Dendritic cell treated with granulocyte-macrophage colony-stimulating factor and Interleukin-4, amounts not matched to agents 40 ng/mL and 50 ng/mL, for 4 days (primary cell): Measurements from ENCODE around the gene CCL17.
A peak's percentile ranks its signal among the peaks of the same experiment; 100 is the strongest.
"Not testable (repeated sequence)": the region's sequence is repeated elsewhere in the genome, so short reads cannot be mapped to it uniquely, and the experiment has no call there.

Experiments used
- H3K27ac Mint-ChIP-seq: one replicate; pipeline ENCODE4 v1.8.0; 2022; ENCODE audit warnings: mild to moderate bottlenecking, mixed read lengths
- H3K27me3 Mint-ChIP-seq: one replicate; pipeline ENCODE4 v1.8.0; 2022; ENCODE audit warnings: mild to moderate bottlenecking, mixed read lengths
- H3K36me3 Mint-ChIP-seq: one replicate; pipeline ENCODE4 v1.8.0; 2022; ENCODE audit warnings: low read depth, mixed read lengths
- H3K4me1 Mint-ChIP-seq: one replicate; pipeline ENCODE4 v1.8.0; 2022; ENCODE audit warnings: low read depth, mixed read lengths
- H3K4me3 Mint-ChIP-seq: one replicate; pipeline ENCODE4 v1.8.0; 2022; ENCODE audit warnings: mild to moderate bottlenecking, moderate library complexity, mixed read lengths
- H3K9me3 Mint-ChIP-seq: one replicate; pipeline ENCODE4 v1.8.0; 2022; ENCODE audit warnings: mixed read lengths
- intact Hi-C: fragments of 100-400 bp; cut with micrococcal nuclease; formaldehyde crosslinking; loops from one replicate; pipeline ENCODE4 v1.15.0; 2022

Gene CCL17

GRCh38 chr16:57397493-57397892 lies 7.1 kb upstream of the CCL17 start:
- peaks cover 11% of the 10 kb centered on the region for H3K4me1 Mint-ChIP-seq
- H3K27me3 Mint-ChIP-seq, result peaks cover 30% of the 10 kb centered on the region
- H3K36me3 Mint-ChIP-seq, intact Hi-C loops, H3K9me3 Mint-ChIP-seq, H3K4me3 Mint-ChIP-seq, H3K27ac Mint-ChIP-seq: not testable (repeated sequence)

- Mint-ChIP-seq H3K27me3 (peaks cover 31% of the 10 kb centered on the region), H3K27ac (no peak overlapping the region), H3K9me3 (no peaks in the 10 kb centered on the region), H3K4me3 (no peak overlapping the region), H3K36me3 (no peaks in the 10 kb centered on the region), H3K4me1 (peaks cover 18% of the 10 kb centered on the region)
- intact Hi-C loops, result no loop called here
Observed at GRCh38 chr16:57401943-57402640, 2.5 kb upstream of the CCL17 start.

- H3K4me3 Mint-ChIP-seq, result no peak overlapping the region
- intact Hi-C loops, result no loop called here
- peak overlapping the region; percentile 0 for H3K27ac Mint-ChIP-seq
- peaks cover 32% of the 10 kb centered on the region for H3K4me1 Mint-ChIP-seq
- no peaks in the 10 kb centered on the region for H3K36me3 Mint-ChIP-seq
- H3K27me3 Mint-ChIP-seq, result peaks cover 29% of the 10 kb centered on the region
- no peaks in the 10 kb centered on the region for H3K9me3 Mint-ChIP-seq
Observed at GRCh38 chr16:57405097-57405496, 530 bp downstream of the CCL17 start.

- intact Hi-C loops, result no loop called here
- peaks cover 45% of the 10 kb centered on the region for H3K4me1 Mint-ChIP-seq
- H3K4me3 Mint-ChIP-seq, result no peak overlapping the region
- peaks cover 31% of the 10 kb centered on the region for H3K27me3 Mint-ChIP-seq
- no peaks in the 10 kb centered on the region for H3K9me3 Mint-ChIP-seq
- H3K27ac Mint-ChIP-seq, result no peak overlapping the region
- H3K36me3 Mint-ChIP-seq, result no peaks in the 10 kb centered on the region
Observed at GRCh38 chr16:57406881-57407280, 2.3 kb downstream of the CCL17 start.

DNA sequence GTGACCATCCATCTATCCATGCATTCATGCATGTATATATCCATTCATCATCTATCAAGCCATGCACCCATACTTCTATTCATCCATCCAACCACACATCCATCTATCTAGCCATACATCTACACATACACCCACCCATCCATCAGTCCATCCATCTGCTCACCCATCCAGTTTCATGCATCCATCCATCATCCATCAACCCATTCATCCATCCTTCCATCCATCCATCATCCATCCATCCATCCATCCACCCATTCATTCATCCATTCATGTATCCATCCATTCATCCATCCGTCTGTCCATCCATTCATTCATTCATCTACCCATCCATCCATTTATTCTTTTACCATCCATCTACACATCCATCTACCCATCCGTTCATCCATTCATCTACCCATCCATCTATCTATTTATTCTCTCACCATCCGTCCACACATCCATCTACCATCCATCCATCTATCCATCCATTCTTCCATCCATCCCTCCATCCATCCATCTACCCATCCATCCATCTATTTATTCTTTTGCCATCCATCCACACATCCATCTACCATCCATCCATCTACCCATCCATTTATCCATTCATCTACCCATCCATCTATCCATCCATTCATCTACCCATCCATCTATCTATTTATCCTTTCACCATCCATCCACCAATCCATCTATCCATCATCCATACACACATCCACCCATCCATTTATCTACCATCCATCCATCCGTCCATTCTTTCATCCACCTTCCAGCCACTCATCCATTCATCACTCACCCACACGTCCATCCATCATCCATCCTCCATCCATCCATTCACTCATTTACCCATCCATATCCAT lies 3.2 kb downstream of the CCL17 start:
- intact Hi-C loops, result no loop called here
- H3K27ac Mint-ChIP-seq, result no peak overlapping the region
- no peak overlapping the region for H3K4me3 Mint-ChIP-seq
- no peaks in the 10 kb centered on the region for H3K36me3 Mint-ChIP-seq
- H3K4me1 Mint-ChIP-seq, result peaks cover 47% of the 10 kb centered on the region
- peaks cover 30% of the 10 kb centered on the region for H3K27me3 Mint-ChIP-seq
- H3K9me3 Mint-ChIP-seq, result no peaks in the 10 kb centered on the region

DNA sequence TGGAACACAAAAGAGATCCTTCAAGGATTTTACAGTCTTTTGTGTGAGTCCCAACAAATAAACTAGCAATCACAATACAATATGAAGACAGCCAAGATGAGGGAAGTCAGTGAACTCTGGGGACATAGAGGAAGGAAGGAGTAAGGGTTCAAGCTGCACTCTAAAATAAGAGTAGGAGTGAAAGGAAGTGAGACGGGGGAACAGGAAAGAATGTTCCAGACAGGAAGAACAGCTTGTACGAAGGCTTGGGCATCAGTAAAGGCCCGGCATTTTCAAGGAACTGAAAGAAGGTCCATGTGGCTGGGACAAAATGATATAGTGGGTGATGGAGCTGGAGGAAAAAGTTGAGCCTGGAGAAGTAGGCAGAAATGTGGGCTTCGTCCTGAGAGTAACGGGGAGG lies 4.5 kb downstream of the CCL17 start:
- peak overlapping the region; percentile 43 for H3K27ac Mint-ChIP-seq
- H3K27me3 Mint-ChIP-seq, result peaks cover 32% of the 10 kb centered on the region
- intact Hi-C loops, result no loop called here

DNA sequence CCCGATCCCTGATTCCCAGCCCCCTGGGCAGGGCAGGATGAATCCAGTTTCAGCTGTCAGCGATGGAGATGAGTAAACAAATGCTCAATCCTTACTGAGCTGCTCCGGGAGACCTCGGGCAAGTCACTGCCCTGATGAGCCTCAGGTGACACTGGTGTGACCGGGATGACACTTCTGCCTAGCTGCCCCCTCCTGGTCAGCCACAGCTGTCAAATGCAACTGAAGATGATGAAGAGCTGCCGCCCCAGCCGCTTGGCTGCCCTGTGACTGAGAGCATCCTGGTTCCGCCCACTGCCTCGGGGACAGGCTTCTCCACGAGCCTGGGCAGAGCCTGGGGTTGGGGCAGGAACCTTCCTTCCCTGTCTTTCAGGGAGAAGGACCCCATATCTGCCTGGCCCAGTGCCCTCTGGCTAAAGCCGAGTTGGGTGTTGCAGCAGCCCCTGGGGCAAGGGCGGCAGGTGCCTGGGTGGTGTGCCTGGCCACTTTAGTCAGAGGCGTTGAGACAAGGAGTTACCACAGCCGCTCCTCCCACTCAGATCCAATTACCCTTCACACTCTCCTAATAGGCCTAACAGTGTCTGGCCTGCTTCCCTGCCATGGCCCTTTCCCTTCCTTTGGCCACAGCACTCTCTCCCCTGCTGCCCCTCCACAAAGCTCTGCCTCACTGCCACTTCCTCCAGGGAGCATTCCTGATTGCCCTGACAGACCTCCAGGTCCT lies 5.5 kb downstream of the CCL17 start:
- Mint-ChIP-seq H3K4me3 (no peak overlapping the region), H3K27me3 (peaks cover 27% of the 10 kb centered on the region), H3K9me3 (no peaks in the 10 kb centered on the region), H3K27ac (peak overlapping the region; percentile 76), H3K36me3 (peaks cover 6% of the 10 kb centered on the region), H3K4me1 (peaks cover 58% of the 10 kb centered on the region)
- intact Hi-C loops, result no loop called here

More for the DNA sequence above, 4.5 kb downstream of the CCL17 start:
- Mint-ChIP-seq H3K4me1 (peaks cover 56% of the 10 kb centered on the region), H3K4me3 (no peak overlapping the region), H3K36me3 (no peaks in the 10 kb centered on the region), H3K9me3 (no peaks in the 10 kb centered on the region)

- Mint-ChIP-seq H3K4me3 (no peak overlapping the region), H3K4me1 (peaks cover 65% of the 10 kb centered on the region)
- intact Hi-C loops, result no loop called here
Observed at GRCh38 chr16:57411362-57411976, 6.9 kb downstream of the CCL17 start.

DNA sequence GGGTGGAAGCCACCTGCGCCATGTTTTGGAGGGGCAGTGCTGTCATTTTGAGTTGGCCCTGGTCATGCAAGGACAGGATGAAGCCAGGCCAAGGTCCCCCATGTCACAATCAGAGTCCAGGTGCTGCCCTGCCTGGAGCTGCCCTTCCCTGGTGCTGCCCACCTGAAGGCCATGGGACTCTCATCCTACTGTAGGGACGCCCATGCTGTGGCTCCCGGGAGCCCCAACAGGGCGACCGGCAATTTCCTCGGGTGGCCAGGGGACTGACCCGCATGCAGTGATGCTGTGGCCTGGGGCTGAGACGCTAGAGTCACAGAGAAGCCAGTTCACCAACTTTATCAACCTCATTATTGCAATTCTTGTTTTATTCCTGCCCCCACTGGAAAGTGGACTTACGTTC lies 8.0 kb downstream of the CCL17 start:
- intact Hi-C loops, result no loop called here
- Mint-ChIP-seq H3K4me1 (peaks cover 74% of the 10 kb centered on the region), H3K4me3 (no peak overlapping the region), H3K27me3 (peaks cover 32% of the 10 kb centered on the region), H3K9me3 (no peaks in the 10 kb centered on the region), H3K36me3 (peaks cover 8% of the 10 kb centered on the region), H3K27ac (no peak overlapping the region)

More at GRCh38 chr16:57411362-57411976, 6.9 kb downstream of the CCL17 start:
- H3K27me3 Mint-ChIP-seq, result peaks cover 30% of the 10 kb centered on the region
- no peaks in the 10 kb centered on the region for H3K9me3 Mint-ChIP-seq
- peak overlapping the region; percentile 76 for H3K27ac Mint-ChIP-seq
- H3K36me3 Mint-ChIP-seq, result peaks cover 8% of the 10 kb centered on the region

DNA sequence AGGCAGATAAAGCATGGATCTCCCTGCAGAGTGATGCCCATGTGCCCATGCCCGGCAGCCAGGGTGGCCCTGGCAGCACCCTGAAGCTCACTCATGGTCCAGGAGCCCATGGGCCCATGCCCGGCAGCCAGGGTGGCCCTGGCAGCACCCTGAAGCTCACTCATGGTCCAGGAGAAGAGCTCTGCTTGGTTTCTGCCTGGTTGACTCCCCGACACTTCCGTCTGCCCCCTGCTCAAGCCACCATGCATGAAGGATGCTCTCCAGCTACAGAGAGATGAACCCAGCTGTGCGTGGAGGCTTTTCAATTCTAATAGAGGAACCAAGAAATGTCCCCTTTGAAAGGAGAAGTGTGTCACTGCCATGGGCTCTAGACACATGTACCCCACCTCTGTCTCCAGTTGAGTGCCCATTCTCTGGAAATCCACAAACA lies 8.7 kb downstream of the CCL17 start:
- intact Hi-C loops, result no loop called here
- Mint-ChIP-seq H3K27ac (peak overlapping the region; percentile 75), H3K4me1 (peaks cover 80% of the 10 kb centered on the region), H3K4me3 (no peak overlapping the region), H3K27me3 (peaks cover 35% of the 10 kb centered on the region), H3K36me3 (peaks cover 8% of the 10 kb centered on the region), H3K9me3 (no peaks in the 10 kb centered on the region)

DNA sequence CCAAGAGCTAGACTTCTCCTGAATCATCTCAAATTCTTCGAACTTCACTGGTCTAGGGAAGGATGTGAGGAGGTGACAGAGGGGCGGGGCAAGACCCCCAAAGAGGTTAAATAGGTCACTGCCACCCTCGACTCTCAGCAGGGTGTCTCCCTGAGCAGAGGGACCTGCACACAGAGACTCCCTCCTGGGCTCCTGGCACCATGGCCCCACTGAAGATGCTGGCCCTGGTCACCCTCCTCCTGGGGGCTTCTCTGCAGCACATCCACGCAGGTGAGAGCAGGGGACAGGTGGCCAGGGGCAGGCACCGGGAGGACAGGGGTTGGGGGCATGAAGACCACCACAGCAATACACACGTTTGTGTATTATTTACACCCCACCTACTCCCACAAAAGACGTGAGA lies 9.2 kb downstream of the CCL17 start:
- peaks cover 8% of the 10 kb centered on the region for H3K36me3 Mint-ChIP-seq
- peak overlapping the region; percentile 75 for H3K27ac Mint-ChIP-seq
- peaks cover 84% of the 10 kb centered on the region for H3K4me1 Mint-ChIP-seq
- no peaks in the 10 kb centered on the region for H3K9me3 Mint-ChIP-seq
- H3K27me3 Mint-ChIP-seq, result peaks cover 37% of the 10 kb centered on the region
- peak overlapping the region; percentile 66 for H3K4me3 Mint-ChIP-seq
- intact Hi-C loops, result no loop called here

DNA sequence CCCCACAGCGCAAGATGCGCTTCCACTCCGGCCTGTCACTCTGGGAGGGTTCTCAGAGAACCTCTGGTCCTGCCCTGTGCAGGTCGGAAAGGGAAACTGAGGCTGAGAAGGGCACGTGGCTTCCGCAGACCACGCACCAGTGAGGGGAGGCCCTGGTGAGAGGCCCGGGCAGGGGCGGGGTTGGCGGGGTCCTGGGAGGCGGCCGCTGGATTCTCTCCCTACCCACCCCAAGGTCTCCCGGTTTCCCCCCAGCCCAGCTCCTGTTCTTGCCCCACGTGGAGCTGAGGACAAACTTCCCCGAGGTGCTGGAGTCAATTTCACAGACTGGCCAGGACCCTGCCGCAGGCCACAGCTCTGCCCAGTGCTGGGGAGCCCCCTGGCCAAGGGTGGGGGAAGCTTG lies 11.5 kb downstream of the CCL17 start:
- Mint-ChIP-seq H3K4me1 (peaks cover 65% of the 10 kb centered on the region), H3K27me3 (peaks cover 33% of the 10 kb centered on the region), H3K9me3 (no peaks in the 10 kb centered on the region), H3K27ac (peak overlapping the region; percentile 83), H3K36me3 (peaks cover 8% of the 10 kb centered on the region), H3K4me3 (peak overlapping the region; percentile 68)
- intact Hi-C loops, result no loop called here

DNA sequence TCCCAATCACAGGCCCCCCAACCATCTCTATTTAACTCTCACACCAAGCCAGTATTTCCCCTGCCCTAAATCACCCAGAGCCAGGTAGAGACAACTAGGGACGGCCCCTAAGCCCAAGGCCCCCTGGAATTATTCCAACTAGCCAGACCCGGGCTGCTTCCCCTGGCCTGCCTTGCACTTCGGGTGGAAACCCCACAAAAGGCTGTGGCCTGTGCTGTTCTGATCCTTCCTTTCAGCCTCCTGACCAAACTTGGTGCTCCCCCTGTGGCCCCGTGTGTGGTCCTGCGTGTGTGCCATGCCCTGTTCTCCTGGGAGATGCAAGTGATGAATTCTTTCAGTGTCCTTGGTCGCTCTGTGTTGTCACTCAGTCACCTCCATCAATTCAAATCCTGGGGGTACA lies 14.9 kb downstream of the CCL17 start:
- intact Hi-C loops, result loop anchor here (2.0 kb wide), 1 partner anchor 99 kb away; no protein-coding TSS in a partner anchor
- Mint-ChIP-seq H3K9me3 (no peaks in the 10 kb centered on the region), H3K27me3 (peaks cover 21% of the 10 kb centered on the region), H3K4me1 (peaks cover 43% of the 10 kb centered on the region), H3K4me3 (no peak overlapping the region), H3K27ac (no peak overlapping the region), H3K36me3 (peaks cover 7% of the 10 kb centered on the region)
